ENCODE results near the gene TPP2. TPM values are rescaled to one million over a fixed set of nuclear protein-coding genes. Genes with fewer than 3 reads are reported as not detected.

TPP2 gene
- total RNA-seq, 6 experiments from 2014 or later = 18.4 to 35.3 (median 28.4) TPM

DNA sequence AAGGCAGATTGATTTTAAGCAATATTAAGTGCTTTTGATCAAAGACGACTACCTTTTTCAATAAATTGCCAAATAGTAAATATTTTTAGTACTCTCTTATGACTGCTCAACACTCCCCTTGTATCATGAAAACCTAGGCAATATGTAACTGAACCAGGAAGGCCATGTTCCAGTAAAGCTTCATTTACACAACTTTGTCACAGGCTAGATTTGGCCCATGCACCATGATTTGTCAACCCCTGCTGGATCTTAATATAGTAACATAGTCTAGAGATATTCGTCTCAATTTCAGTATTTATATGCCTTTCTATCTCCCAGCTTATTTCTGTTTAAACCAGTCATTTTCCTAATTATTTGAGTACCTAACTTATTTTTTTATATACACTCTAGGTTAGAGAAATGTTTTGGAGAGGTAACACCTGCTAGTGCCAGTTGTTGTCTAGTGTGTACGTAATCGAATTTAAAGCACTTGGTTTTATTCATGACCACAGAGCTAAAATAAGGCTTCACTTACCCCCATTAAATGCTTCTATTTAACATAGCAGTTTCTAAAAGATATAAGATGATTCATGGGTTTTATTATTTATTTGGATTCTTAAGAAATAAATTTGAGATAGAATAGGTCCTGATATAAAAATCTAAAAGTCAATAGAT lies 21.0 kb downstream of the TPP2 start:
- Histone ChIP-seq H3K9me3 (no peaks in the 10 kb centered on the region), H3K27ac (no peak overlapping the region), H3K4me1 (no peaks in the 10 kb centered on the region), H3K4me3 (no peak overlapping the region), H3K36me3 (peaks cover 0 to 56% (median 21%) of the 10 kb centered on the region in 4 donors), H3K27me3 (no peaks in the 10 kb centered on the region)
- DNase-seq (no peak), ATAC-seq (peak in 2 of 4 donors; percentile 59 to 95)
- TF ChIP-seq POLR2A (IDR thresholded peaks at IDR 0.05) = no peak
- TF ChIP-seq, protein P1, sequence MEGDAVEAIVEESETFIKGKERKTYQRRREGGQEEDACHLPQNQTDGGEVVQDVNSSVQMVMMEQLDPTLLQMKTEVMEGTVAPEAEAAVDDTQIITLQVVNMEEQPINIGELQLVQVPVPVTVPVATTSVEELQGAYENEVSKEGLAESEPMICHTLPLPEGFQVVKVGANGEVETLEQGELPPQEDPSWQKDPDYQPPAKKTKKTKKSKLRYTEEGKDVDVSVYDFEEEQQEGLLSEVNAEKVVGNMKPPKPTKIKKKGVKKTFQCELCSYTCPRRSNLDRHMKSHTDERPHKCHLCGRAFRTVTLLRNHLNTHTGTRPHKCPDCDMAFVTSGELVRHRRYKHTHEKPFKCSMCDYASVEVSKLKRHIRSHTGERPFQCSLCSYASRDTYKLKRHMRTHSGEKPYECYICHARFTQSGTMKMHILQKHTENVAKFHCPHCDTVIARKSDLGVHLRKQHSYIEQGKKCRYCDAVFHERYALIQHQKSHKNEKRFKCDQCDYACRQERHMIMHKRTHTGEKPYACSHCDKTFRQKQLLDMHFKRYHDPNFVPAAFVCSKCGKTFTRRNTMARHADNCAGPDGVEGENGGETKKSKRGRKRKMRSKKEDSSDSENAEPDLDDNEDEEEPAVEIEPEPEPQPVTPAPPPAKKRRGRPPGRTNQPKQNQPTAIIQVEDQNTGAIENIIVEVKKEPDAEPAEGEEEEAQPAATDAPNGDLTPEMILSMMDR (IDR thresholded peaks at IDR 0.05) = no peak
- WGBS (ENCODE audit: insufficient coverage, low coverage, low lambda C conversion rate, missing lambda C conversion rate) = 65% methylated on average over 4 of the region's 4 CpGs
- intact Hi-C loops (cut with DNase I) = no loop called here

DNA sequence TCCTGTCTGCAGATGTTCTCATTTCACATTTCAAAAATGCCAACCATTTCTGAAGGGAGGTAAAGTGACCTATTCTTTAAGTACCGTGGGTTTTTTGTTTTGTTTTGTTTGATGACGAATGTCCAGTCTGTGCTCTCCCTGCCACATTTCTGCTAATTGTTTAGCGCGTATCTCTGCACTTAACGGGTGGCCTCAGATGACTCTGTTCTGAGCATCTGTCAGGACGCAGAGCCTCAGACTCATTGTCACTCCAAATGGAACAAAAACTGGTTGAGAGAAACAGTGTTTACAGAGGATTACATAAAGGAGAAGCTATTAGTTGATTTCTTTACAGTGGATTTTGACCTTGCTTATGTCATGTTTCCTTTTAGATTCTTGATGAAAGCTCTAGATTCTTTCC lies 23.7 kb downstream of the TPP2 start:
- WGBS (ENCODE audit: insufficient coverage, low coverage, low lambda C conversion rate, missing lambda C conversion rate) = 94% methylated on average over 6 of the region's 6 CpGs
- Histone ChIP-seq H3K4me3 (no peak overlapping the region), H3K27ac (no peak overlapping the region), H3K27me3 (no peaks in the 10 kb centered on the region), H3K4me1 (no peaks in the 10 kb centered on the region), H3K9me3 (no peaks in the 10 kb centered on the region), H3K36me3 (peaks cover 0 to 67% (median 23%) of the 10 kb centered on the region in 4 donors)
- ATAC-seq = no peak
- no peak for DNase-seq
- TF ChIP-seq POLR2A (IDR thresholded peaks at IDR 0.05) = no peak
- TF ChIP-seq, protein P1 (IDR thresholded peaks at IDR 0.05) = no peak
- intact Hi-C loops (cut with DNase I) = no loop called here

DNA sequence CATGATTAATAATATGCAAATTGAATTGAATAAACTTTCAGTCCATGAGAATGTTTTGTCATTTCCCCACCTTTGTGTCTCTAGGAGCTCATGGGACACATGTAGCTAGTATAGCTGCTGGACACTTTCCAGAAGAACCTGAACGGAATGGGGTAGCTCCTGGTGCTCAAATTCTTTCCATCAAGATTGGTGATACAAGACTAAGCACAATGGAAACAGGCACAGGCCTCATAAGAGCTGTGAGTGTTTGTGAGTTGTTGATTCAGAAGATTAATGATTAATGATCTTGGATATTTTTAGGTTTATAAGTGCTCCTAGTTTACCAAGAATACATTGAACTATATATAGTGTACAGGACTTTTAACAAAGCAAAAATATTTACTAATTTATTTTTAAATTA lies 30.1 kb downstream of the TPP2 start:
- peaks cover 0 to 11% (median 3%) of the 10 kb centered on the region in 4 donors for H3K4me1 ChIP-seq
- peak; percentile 82 to 89 (median 87) for ATAC-seq
- TF ChIP-seq, protein P1 (IDR thresholded peaks at IDR 0.05) = no peak
- TF ChIP-seq POLR2A (IDR thresholded peaks at IDR 0.05) = no peak
- no peak for DNase-seq
- H3K9me3 ChIP-seq = no peaks in the 10 kb centered on the region
- intact Hi-C loops (cut with DNase I) = no loop called here
- no peaks in the 10 kb centered on the region for H3K27me3 ChIP-seq
- H3K4me3 ChIP-seq = no peak overlapping the region
- peaks cover 0 to 71% (median 25%) of the 10 kb centered on the region in 4 donors for H3K36me3 ChIP-seq
- peak overlapping the region in 1 of 3 donors; percentile 9 for H3K27ac ChIP-seq
- WGBS (ENCODE audit: insufficient coverage, low coverage, low lambda C conversion rate, missing lambda C conversion rate) = 10% methylated on average over 1 of the region's 1 CpG

DNA sequence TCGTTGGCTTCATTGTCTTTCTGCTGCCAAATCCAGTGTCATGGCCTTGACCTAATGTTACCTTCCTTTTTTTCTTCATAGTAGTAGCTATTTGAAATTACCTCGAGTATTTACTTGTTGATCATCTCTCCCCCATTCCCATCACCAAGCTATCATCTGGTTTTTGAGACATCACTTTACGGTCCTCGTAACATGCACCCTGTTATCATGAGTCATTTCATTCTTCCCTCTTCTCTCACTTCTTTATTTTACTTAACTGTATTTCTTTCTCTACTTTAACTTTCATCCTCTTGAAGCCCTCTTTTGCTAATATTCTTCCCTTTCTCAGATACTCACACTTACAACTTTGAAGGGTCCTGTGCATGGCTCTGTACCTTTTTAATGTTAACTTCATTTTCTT lies 31.8 kb downstream of the TPP2 start:
- Histone ChIP-seq H3K4me1 (peaks cover 0 to 11% (median 3%) of the 10 kb centered on the region in 4 donors), H3K9me3 (no peaks in the 10 kb centered on the region), H3K27ac (no peak overlapping the region), H3K27me3 (no peaks in the 10 kb centered on the region), H3K4me3 (no peak overlapping the region), H3K36me3 (peaks cover 0 to 78% (median 26%) of the 10 kb centered on the region in 4 donors)
- ATAC-seq = no peak
- no peak for DNase-seq
- 54% methylated on average over 4 of the region's 4 CpGs for WGBS (ENCODE audit: insufficient coverage, low coverage, low lambda C conversion rate, missing lambda C conversion rate)
- intact Hi-C loops (cut with DNase I) = no loop called here
- TF ChIP-seq, protein P1 (IDR thresholded peaks at IDR 0.05) = no peak
- TF ChIP-seq POLR2A (IDR thresholded peaks at IDR 0.05) = no peak

All from right lobe of liver (tissue), 6 donors.